HepG2 (cell line): Measurements from ENCODE around the gene RPS6KA3. TPM values are rescaled to one million over a fixed set of nuclear protein-coding genes. Genes with fewer than 3 reads are reported as not detected.

Experiments used
- CENPT ChIP-seq: sonication (generic); formaldehyde crosslinking; IDR thresholded peaks from 2 replicates; pipeline ENCODE4 v1.8.0; 2022; ENCODE audit warnings: low read depth, mild to moderate bottlenecking, moderate library complexity, missing genetic modification reagents
- DPF2 ChIP-seq: sonication (generic); formaldehyde crosslinking; IDR thresholded peaks from 2 replicates; pipeline ENCODE4 v1.4.0; 2020; ENCODE audit warnings: mild to moderate bottlenecking, low read depth, missing genetic modification reagents, borderline replicate concordance
- FOXJ3 ChIP-seq: sonication (generic); formaldehyde crosslinking; IDR thresholded peaks from 2 replicates; pipeline ENCODE4 v1.4.0; 2020; ENCODE audit warnings: missing genetic modification reagents, mild to moderate bottlenecking, borderline replicate concordance
- GATAD2A ChIP-seq: IDR thresholded peaks from 2 replicates; pipeline ENCODE4 v1.6.1; 2016
- HMGXB3 ChIP-seq: sonication (generic); formaldehyde crosslinking; IDR thresholded peaks from 2 replicates; pipeline ENCODE4 v1.4.0; 2020; ENCODE audit warnings: missing genetic modification reagents, borderline replicate concordance
- JDP2 ChIP-seq: sonication (generic); formaldehyde crosslinking; IDR thresholded peaks from 2 replicates; pipeline ENCODE4 v1.8.1; 2022; ENCODE audit warnings: missing genetic modification reagents, borderline replicate concordance
- MIER2 ChIP-seq: IDR thresholded peaks from 2 replicates; pipeline ENCODE4 v1.6.1; 2016; ENCODE audit warnings: missing biosample characterization, missing genetic modification reagents
- NR2F2 ChIP-seq: IDR thresholded peaks from 2 replicates; pipeline ENCODE4 v1.6.1; 2012; ENCODE audit warnings: low read depth, inconsistent platforms, borderline replicate concordance
- RCOR2 ChIP-seq: IDR thresholded peaks from 2 replicates; pipeline ENCODE4 v1.6.1; 2016; ENCODE audit warnings: missing biosample characterization, missing genetic modification reagents
- RFX5 ChIP-seq: IDR thresholded peaks from 2 replicates; pipeline ENCODE4 v1.6.1; 2011; ENCODE audit warnings: low read depth, low read length, improper control_type of control experiment
- SNAPC2 ChIP-seq: sonication (generic); formaldehyde crosslinking; IDR thresholded peaks from 2 replicates; pipeline ENCODE4 v1.8.1; 2022; ENCODE audit warnings: mild to moderate bottlenecking, missing genetic modification reagents
- TCF7L2 ChIP-seq: IDR thresholded peaks from 2 replicates; pipeline ENCODE4 v1.6.1; 2011; ENCODE audit warnings: mild to moderate bottlenecking, low read depth, low read length, moderate library complexity
- TEAD2 ChIP-seq: sonication (generic); formaldehyde crosslinking; IDR thresholded peaks from 2 replicates; pipeline ENCODE4 v1.9.0; 2021; ENCODE audit warnings: missing genetic modification reagents
- ZFP1 ChIP-seq: IDR thresholded peaks from 2 replicates; pipeline ENCODE4 v1.6.1; 2016
- ZNF275 ChIP-seq: sonication (generic); formaldehyde crosslinking; IDR thresholded peaks from 2 replicates; pipeline ENCODE4 v1.8.0; 2022; ENCODE audit warnings: missing genetic modification reagents, mild to moderate bottlenecking, inconsistent platforms, borderline replicate concordance
- ZNF318 ChIP-seq: sonication (generic); formaldehyde crosslinking; IDR thresholded peaks from 2 replicates; pipeline ENCODE4 v1.4.0; 2020; ENCODE audit warnings: mild to moderate bottlenecking, missing genetic modification reagents
- ZNF782 ChIP-seq: sonication (generic); formaldehyde crosslinking; IDR thresholded peaks from 2 replicates; pipeline ENCODE4 v1.4.0; 2020; ENCODE audit warnings: missing genetic modification reagents, mild to moderate bottlenecking, borderline replicate concordance
- ZSCAN12 ChIP-seq: sonication (generic); formaldehyde crosslinking; IDR thresholded peaks from 2 replicates; pipeline ENCODE4 v1.9.0; 2021; ENCODE audit warnings: mild to moderate bottlenecking, missing genetic modification reagents
- polyA plus RNA-seq, 8 experiments: library from polyadenylated mRNA; depleted of rRNA in 3 of 8; stranded (reverse) in 7 of 8; unstranded in 1 of 8; fragments of >200 nt; fragmentation: Illumina TruSeq in 4 of 8; extraction: Trizol in 4 of 8; gene quantifications; 2 replicates each; pipeline versions ENCODE4 v1.2.1 to v1.2.3, GENCODE V29; 2011 to 2016; ENCODE audit warnings: low read depth in 4 of 8, missing spikeins in 1 of 8, mixed read lengths in 1 of 8; ENCODE audit not compliant: insufficient read depth in 1 of 8
- total RNA-seq, 5 experiments: library from RNA; depleted of rRNA; stranded (reverse); fragments of >200 nt; fragmentation: Illumina TruSeq; extraction: Trizol; gene quantifications; 2 replicates each; pipeline ENCODE4 v1.2.3, GENCODE V29; 2016; ENCODE audit warnings: low read depth in 1 of 5

RPS6KA3 gene
- total and polyA plus RNA-seq, 2 of the 13 experiments (the other 11 are each of a cell fraction or from before 2014, with no cell fraction given): 314 to 357 TPM

GRCh38 chrX:20271186-20271585 is 4.5 kb upstream of the RPS6KA3 start (continued):
- TF ChIP-seq HMGXB3 (CRISPR knock-in tag) (no peak), GATAD2A (peak; percentile 72), ZNF782 (no peak), CENPT (CRISPR knock-in tag) (no peak), TEAD2 (CRISPR knock-in tag) (no peak), RCOR2 (CRISPR knock-in tag) (0 out of 2 replicates have a peak, but pooled peaks have one; percentile 40), ZSCAN12 (no peak), DPF2 (CRISPR knock-in tag) (0 out of 2 replicates have a peak, but pooled peaks have one; percentile 49), TCF7L2 (peak; percentile 24; the same call in 1 of the 2 replicates), RFX5 (no peak), MIER2 (CRISPR knock-in tag) (no peak), ZNF318 (CRISPR knock-in tag) (no peak), FOXJ3 (CRISPR knock-in tag) (peak; percentile 58; the same call in 1 of the 2 replicates), SNAPC2 (CRISPR knock-in tag) (no peak), ZFP1 (CRISPR knock-in tag) (0 out of 2 replicates have a peak, but pooled peaks have one; percentile 23), JDP2 (CRISPR knock-in tag) (no peak), NR2F2 (peak; percentile 67), ZNF275 (CRISPR knock-in tag) (no peak)
